ENCODE measurements around the gene HSD17B13. TPM values are rescaled to one million over a fixed set of nuclear protein-coding genes. Genes with fewer than 3 reads are reported as not detected.
"Not testable (repeated sequence)": the region's sequence is repeated elsewhere in the genome, so short reads cannot be mapped to it uniquely, and the experiment has no call there.

The HSD17B13 gene
- polyA plus RNA-seq, 1 experiment, result not detected

- no peaks in the 10 kb centered on the region for H3K27me3 ChIP-seq (ENCODE audit: control insufficient read depth, insufficient read depth, low read length)
- CTCF ChIA-PET, result interaction anchor here (1.5 kb wide), 1 partner anchor 58 kb away, joined by 3 read pairs; no protein-coding TSS in a partner anchor
- no peak overlapping the region for H3K4me3 ChIP-seq (ENCODE audit: low read depth, low read length)
- TF ChIP-seq CTCF (IDR thresholded peaks at IDR 0.05; ENCODE audit: insufficient read depth, low read depth, low read length), result no peak
- no peaks in the 10 kb centered on the region for H3K36me3 ChIP-seq (ENCODE audit: control insufficient read depth, insufficient read depth, low read length)
- DNase-seq (ENCODE audit: low read depth), result no peak
- POLR2A ChIA-PET, result interaction anchor here (0.6 kb wide), 1 partner anchor 861 kb away, joined by 3 read pairs; no protein-coding TSS in a partner anchor
Measured at GRCh38 chr4:87316961-87317360, 5.7 kb downstream of the HSD17B13 start.

- H3K4me3 ChIP-seq (ENCODE audit: low read depth, low read length); DNase-seq (ENCODE audit: low read depth); H3K27me3 ChIP-seq (ENCODE audit: control insufficient read depth, insufficient read depth, low read length); CTCF ChIA-PET; POLR2A ChIA-PET; H3K36me3 ChIP-seq (ENCODE audit: control insufficient read depth, insufficient read depth, low read length): not testable (repeated sequence)
Measured at GRCh38 chr4:87315000-87315399, 7.7 kb downstream of the HSD17B13 start.

GRCh38 chr4:87313756-87314155, 8.9 kb downstream of the HSD17B13 start:
- POLR2A ChIA-PET, result no interaction called here
- Histone ChIP-seq H3K27me3 (ENCODE audit: control insufficient read depth, insufficient read depth, low read length) (no peaks in the 10 kb centered on the region), H3K36me3 (ENCODE audit: control insufficient read depth, insufficient read depth, low read length) (no peaks in the 10 kb centered on the region), H3K4me3 (ENCODE audit: low read depth, low read length) (no peak overlapping the region)
- CTCF ChIA-PET, result no interaction called here
- no peak for DNase-seq (ENCODE audit: low read depth)
- TF ChIP-seq CTCF (IDR thresholded peaks at IDR 0.05; ENCODE audit: insufficient read depth, low read depth, low read length), result no peak

GRCh38 chr4:87311684-87312083, 11.0 kb downstream of the HSD17B13 start:
- ChIA-PET POLR2A (no interaction called here), CTCF (no interaction called here)
- no peaks in the 10 kb centered on the region for H3K36me3 ChIP-seq (ENCODE audit: control insufficient read depth, insufficient read depth, low read length)
- no peaks in the 10 kb centered on the region for H3K27me3 ChIP-seq (ENCODE audit: control insufficient read depth, insufficient read depth, low read length)
- no peak for DNase-seq (ENCODE audit: low read depth)
- no peak for TF ChIP-seq CTCF (IDR thresholded peaks at IDR 0.05; ENCODE audit: insufficient read depth, low read depth, low read length)
- no peak overlapping the region for H3K4me3 ChIP-seq (ENCODE audit: low read depth, low read length)

- ChIA-PET POLR2A (no interaction called here), CTCF (no interaction called here)
- no peaks in the 10 kb centered on the region for H3K36me3 ChIP-seq (ENCODE audit: control insufficient read depth, insufficient read depth, low read length)
- no peak overlapping the region for H3K4me3 ChIP-seq (ENCODE audit: low read depth, low read length)
- DNase-seq (ENCODE audit: low read depth), result no peak
- no peaks in the 10 kb centered on the region for H3K27me3 ChIP-seq (ENCODE audit: control insufficient read depth, insufficient read depth, low read length)
- no peak for TF ChIP-seq CTCF (IDR thresholded peaks at IDR 0.05; ENCODE audit: insufficient read depth, low read depth, low read length)
Measured at GRCh38 chr4:87310691-87311335, 11.9 kb downstream of the HSD17B13 start.

GRCh38 chr4:87309625-87310024, 13.1 kb downstream of the HSD17B13 start:
- no peak for TF ChIP-seq CTCF (IDR thresholded peaks at IDR 0.05; ENCODE audit: insufficient read depth, low read depth, low read length)
- H3K27me3 ChIP-seq (ENCODE audit: control insufficient read depth, insufficient read depth, low read length), result no peaks in the 10 kb centered on the region
- H3K36me3 ChIP-seq (ENCODE audit: control insufficient read depth, insufficient read depth, low read length), result no peaks in the 10 kb centered on the region
- DNase-seq (ENCODE audit: low read depth), result no peak
- no peak overlapping the region for H3K4me3 ChIP-seq (ENCODE audit: low read depth, low read length)
- ChIA-PET CTCF (no interaction called here), POLR2A (no interaction called here)
